ENCODE measurements around the gene CFAP298.

DNA sequence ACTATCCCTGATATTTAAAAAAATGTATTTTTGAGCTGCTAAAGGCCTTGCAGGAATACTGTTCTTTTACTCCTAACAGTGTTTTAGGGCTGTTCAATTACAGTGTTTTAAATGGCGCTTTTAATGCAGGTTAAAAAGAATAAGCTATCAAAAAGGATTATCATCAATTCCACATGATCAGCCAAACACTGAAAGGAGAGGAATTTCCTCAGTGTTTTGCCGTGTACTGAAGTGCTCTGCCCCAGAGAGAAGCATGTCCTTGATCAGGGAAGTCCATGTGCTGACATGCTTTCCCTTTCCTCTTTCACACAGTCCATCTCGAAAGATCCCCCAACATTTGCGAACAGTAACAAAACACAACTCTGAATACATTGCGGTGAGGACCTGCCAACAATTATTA lies 3.3 kb downstream of the CFAP298 start:
- TF ChIP-seq, protein P1, sequence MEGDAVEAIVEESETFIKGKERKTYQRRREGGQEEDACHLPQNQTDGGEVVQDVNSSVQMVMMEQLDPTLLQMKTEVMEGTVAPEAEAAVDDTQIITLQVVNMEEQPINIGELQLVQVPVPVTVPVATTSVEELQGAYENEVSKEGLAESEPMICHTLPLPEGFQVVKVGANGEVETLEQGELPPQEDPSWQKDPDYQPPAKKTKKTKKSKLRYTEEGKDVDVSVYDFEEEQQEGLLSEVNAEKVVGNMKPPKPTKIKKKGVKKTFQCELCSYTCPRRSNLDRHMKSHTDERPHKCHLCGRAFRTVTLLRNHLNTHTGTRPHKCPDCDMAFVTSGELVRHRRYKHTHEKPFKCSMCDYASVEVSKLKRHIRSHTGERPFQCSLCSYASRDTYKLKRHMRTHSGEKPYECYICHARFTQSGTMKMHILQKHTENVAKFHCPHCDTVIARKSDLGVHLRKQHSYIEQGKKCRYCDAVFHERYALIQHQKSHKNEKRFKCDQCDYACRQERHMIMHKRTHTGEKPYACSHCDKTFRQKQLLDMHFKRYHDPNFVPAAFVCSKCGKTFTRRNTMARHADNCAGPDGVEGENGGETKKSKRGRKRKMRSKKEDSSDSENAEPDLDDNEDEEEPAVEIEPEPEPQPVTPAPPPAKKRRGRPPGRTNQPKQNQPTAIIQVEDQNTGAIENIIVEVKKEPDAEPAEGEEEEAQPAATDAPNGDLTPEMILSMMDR (IDR thresholded peaks at IDR 0.05): no peak
- TF ChIP-seq POLR2AphosphoS5 (IDR thresholded peaks at IDR 0.05): no peak
